ENCODE data around the gene PCGF3.

The PCGF3 gene

DNA sequence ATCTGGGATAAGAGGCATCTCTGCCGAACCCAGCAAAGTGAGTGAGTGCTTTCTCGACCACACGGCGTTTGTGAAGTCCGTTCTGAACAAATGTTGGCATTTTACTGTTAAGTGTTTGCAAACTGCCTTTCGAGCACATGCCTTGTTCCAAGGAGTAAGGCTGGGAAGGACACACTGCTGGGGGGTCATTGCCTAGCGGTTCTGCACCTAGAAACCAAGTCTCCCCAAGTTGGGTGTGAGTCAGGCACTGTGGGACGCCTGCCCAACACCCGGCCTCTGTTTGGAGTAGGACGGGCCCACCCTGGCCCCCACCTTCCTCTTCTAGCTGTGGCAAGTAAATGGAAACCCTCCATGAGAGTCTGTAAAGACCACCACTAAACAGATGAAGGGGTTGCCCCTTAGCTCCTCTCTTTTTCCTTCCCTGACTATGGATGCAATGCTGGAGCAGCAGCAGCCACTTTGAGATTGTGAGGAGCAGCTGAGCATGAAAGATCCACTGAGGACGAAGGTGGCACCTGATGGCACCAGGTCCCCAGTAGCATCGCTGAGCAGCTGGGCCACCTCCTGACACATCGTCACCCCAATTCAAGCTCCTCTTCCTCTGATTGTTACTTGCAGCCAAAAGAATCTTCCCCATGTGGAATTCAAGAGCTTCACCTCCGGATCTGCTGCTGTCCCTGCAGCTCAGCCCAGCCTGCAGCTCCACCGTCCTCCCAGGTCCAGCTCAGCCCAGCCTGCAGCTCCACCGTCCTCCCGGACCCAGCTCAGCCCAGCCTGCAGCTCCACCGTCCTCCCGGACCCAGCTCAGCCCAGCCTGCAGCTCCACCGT is 114.0 kb downstream of the PCGF3 start:
- Mint-ChIP-seq H3K27ac (no peak overlapping the region), H3K27me3 (peaks cover 50% of the 10 kb centered on the region), H3K4me3 (no peak overlapping the region), H3K4me1 (ENCODE audit: low read depth) (no peaks in the 10 kb centered on the region), H3K9me3 (no peaks in the 10 kb centered on the region), H3K36me3 (ENCODE audit: low read depth) (no peaks in the 10 kb centered on the region)
